ENCODE measurements around the gene FMOD.
"Not testable (repeated sequence)": the region's sequence is repeated elsewhere in the genome, so short reads cannot be mapped to it uniquely, and the experiment has no call there.

Gene FMOD

DNA sequence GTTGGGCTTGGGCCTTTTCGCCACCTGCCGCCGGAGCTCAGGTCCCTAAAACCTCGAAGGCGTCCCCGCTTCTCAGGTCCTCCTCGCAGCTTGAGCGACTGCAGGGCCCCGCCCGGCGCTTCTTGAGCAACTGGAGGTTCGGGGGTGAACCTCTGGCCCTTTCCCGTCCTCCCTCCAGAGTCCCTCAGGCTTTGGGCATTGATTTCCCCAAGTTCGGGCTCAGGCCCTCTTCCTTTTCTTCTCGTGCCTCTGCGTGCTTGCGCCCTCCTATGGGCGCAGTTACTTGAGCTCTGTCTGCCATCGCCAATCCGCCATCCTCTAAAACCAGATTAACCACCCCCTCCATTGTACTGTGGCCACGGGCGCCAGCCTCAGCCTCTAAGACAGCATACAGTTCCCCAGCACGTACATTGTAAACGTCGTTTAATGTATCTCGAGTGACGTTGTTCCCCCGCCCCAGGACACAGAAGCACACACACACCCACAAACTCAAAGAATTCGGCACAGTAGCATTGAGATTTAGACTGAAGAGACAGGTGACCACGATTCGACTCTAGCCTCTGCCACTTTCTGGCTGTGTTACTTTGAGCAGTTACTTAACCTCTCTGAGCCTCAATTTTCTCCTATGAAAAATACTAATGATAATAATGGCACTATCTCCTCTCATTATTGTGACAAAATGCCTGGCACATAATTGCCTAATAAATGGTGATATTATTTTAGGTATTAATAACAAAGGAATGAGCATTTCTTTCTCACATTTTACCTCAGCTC is 23.1 kb downstream of the FMOD start:
- peak; percentile 30 for DNase-seq (ENCODE audit: insufficient read length, low spot score)
- peak; percentile 64 for FAIRE-seq

GRCh38 chr1:203326830-203327683 is 23.9 kb downstream of the FMOD start:
- DNase-seq (ENCODE audit: insufficient read length, low spot score), result peak; percentile 71
- FAIRE-seq, result peak; percentile 82

DNA sequence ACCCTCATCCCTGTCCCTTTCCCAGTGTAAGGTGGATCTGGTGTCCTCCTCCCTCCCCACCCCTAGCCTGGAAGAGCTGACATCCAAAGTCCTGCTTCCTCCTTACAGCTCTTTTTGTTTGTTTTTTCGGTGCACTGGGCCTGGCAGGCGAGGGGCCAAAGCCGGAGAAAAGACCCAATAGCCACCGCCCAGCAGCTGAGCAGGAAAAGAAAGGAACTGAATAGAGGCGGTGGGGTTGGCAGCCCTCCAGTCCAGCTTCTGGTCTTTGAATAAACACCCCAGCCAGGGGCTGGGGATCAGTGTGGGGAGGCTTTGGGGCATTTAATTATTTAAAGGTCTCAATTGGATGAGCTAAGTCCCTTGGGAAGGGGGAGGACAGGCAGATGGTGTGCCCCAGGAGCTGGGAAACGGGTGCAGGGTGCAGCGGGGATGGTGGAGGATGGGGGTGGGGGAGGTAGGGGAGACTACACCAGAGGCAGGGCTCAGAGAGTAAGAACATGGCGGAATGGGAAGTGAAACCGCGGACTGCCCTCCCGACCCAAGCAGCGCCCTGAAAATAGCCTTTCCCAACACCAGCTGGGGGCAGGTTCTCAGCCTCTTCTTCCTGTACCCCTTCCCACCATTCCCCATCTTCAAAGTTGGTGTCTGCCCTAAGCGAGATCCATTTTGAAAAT is 25.4 kb downstream of the FMOD start:
- DNase-seq (ENCODE audit: insufficient read length, low spot score), result no peak
- peak; percentile 85 for FAIRE-seq

DNA sequence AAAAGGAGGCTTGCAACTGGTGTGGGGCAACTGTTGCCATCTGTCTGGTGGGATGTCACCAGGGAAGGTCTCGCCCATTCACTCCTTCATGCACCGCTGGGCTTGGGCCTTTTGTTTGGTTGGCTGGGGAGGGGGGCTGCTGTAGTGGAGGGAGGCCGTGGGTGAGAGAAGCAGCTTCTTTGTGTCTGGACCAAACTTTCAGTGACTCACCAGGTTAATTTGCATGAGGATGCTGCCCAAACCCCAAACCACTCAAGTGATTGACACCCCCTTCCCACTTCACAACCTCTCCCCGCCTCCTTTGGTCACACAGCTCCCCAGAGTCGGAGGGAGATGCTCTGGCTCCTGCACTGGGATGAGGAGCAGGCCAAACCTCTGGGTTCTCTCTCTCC is 25.9 kb downstream of the FMOD start:
- DNase-seq (ENCODE audit: insufficient read length, low spot score) (peak; percentile 50), FAIRE-seq (peak; percentile 93)

DNA sequence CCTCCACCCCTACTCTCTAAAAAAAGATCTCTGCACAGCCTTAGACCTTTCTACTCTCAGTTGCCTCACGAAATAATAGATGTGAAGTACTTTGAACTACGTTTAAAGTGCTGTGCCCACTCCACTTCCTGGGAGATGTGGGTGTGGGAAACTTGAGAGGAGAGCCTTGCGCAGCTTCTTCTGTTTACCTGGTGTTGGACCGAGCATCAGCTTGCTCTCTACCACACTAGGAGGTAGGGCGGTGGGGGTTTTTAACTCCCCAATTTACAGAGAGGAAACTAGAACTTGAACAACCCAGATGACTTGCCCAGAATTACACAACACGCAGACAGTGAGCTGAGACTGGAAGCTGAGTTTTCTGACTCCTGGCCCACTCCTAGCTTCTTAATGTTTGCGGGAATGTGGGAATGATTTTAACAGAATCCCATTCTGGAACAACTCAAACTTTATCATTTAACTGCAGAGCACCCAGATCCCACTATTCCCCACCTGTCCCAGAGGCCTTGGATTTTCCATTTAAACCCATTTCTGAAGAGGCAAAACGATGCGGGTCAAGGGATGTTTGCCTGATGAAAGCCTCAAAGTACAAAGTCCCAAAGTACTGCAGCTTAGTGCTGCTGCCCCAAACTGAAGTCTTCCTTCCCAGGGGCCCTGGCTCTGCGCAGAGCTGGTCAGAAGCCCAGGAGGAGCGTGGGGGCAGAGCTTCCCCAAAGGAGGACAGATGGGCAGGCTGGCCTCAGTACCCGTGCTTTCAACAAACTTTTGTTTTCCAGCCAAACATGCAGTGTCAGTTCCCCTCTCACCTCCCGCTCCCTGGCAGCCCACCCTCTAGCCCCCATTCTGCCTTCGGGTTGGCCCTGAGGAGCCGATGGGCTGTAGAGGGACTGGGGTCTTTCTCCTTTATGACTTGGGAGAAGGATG is 26.6 kb downstream of the FMOD start:
- DNase-seq (ENCODE audit: insufficient read length, low spot score) (no peak), FAIRE-seq (peak; percentile 58)

DNA sequence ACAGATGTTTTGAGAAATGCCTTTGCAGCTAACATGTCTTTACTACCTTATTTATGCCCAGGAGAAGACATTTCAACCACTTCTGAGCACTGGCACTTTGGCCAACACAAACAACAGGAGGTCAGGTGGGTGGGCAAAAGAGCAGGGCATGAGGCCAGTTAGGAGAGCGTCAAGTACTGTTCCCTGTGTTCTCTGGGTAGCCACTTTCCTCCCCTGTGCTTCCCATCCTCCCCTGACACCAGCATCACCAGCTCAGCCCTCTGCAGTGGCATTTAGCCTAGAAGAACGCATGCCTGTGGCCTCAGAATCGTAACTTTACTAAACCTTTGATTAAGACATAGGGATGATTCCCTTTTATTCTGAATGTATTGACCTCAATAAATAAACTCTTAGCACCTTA is 27.3 kb downstream of the FMOD start:
- FAIRE-seq (no peak), DNase-seq (ENCODE audit: insufficient read length, low spot score) (no peak)

GRCh38 chr1:203322500-203323179 is 28.3 kb downstream of the FMOD start:
- FAIRE-seq, result no peak
- DNase-seq (ENCODE audit: insufficient read length, low spot score), result no peak

- peak; percentile 23 for FAIRE-seq
- DNase-seq (ENCODE audit: insufficient read length, low spot score), result no peak
Measured at GRCh38 chr1:203321273-203322052, 29.5 kb downstream of the FMOD start.

- DNase-seq (ENCODE audit: insufficient read length, low spot score) (peak; percentile 42), FAIRE-seq (peak; percentile 91)
Measured at GRCh38 chr1:203320591-203321272, 30.2 kb downstream of the FMOD start.

DNA sequence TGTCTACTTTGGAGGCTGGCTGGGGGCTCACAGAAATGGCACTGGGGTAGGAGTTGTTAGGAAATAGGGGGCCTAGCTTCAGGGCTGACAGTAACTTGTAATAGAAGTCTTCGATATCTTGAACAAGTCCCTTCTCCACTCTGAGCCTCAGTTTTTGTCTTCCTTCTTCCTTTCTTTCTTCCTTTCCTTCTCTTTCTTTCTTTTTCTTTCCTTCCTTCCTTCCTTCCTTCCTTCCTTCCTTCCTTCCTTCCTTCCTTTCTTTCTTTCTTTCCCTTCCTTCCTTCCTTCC is 32.7 kb downstream of the FMOD start:
- no peak for FAIRE-seq
- no peak for DNase-seq (ENCODE audit: insufficient read length, low spot score)

DNA sequence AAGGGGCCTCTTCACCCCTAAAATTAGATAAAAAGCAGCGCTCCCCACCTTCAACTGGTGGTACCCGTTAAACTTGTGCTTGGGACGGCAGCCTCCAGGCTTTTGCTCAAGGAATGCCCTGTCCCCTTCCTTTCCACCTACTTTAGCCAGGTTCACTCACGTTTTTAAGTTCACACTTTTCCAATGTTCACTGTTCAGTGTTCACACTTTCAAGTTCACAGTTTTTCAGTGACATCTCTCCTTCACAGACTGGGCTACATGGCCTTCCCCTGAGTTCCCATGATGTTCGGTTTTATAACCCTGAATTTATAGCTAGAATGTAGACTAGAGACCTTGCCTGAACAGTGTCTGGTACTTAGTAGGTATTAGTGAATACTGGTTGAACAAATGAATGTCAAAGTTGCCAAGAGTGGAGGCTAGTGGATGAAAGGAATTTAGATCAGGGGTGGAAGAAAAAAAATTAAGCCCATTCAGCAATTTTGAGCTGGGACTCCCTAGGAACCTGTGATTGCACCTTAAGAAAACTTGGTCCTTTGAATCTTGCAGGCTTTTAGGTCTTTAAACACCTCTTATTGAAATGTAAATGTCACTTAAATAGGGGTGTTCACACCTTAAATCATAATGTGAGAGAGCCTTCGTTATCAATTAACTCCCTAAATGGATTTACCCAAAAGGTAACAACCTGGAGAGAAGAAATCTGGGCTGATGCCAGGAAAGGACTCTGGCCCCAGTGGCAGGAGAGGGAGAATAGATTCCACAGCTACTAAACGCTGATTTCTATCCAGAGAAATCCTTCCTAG is 33.3 kb downstream of the FMOD start:
- DNase-seq (ENCODE audit: insufficient read length, low spot score) (no peak), FAIRE-seq (no peak)

DNA sequence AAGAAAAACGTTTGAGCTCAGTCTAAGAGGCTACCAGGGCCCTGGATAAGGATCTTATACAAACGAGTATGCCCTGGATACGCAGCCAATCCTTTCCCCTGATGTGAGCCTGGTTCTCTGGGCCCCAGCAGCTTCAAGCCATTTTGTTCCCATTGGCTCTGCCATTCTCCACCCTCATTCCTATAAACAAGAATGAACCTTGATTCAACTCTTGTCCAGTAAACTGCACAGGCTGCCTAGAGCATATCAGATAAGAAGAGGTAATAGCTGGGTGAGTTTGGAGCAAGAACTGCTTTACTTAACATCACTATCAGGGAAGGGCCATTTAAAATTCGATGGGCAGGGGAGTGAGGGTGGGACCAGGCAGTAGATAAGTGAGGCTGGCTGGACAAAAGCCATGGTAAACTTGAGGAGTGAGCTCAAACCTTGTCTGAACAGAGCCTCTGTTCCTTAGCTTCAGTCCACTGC is 34.3 kb downstream of the FMOD start:
- DNase-seq (ENCODE audit: insufficient read length, low spot score), result no peak
- FAIRE-seq, result no peak

DNA sequence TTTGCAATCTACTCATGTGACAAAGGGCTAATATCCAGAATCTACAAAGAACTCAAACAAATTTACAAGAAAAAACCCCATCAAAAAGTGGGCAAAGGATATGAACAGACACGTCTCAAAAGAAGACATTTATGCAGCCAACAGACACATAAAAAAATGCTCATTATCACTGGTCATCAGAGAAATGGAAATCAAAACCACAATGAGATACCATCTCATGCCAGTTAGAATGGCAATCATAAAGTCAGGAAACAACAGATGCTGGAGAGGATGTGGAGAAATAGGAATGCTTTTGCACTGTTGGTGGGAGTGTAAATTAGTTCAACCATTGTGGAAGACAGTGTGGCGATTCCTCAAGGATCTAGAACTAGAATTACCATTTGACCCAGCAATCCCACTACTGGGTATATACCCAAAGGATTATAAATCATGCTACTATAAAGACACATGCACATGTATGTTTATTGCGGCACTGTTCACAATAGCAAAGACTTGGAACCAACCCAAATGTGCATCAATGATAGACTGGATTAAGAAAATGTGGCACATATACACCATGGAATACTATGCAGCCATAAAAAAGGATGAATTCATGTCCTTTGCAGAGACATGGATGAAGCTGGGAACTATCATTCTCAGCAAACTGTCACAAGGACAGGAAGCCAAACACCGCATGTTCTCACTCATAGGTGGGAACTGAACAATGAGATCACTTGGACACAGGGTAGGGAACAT is 36.7 kb downstream of the FMOD start:
- DNase-seq (ENCODE audit: insufficient read length, low spot score); FAIRE-seq: not testable (repeated sequence)

DNA sequence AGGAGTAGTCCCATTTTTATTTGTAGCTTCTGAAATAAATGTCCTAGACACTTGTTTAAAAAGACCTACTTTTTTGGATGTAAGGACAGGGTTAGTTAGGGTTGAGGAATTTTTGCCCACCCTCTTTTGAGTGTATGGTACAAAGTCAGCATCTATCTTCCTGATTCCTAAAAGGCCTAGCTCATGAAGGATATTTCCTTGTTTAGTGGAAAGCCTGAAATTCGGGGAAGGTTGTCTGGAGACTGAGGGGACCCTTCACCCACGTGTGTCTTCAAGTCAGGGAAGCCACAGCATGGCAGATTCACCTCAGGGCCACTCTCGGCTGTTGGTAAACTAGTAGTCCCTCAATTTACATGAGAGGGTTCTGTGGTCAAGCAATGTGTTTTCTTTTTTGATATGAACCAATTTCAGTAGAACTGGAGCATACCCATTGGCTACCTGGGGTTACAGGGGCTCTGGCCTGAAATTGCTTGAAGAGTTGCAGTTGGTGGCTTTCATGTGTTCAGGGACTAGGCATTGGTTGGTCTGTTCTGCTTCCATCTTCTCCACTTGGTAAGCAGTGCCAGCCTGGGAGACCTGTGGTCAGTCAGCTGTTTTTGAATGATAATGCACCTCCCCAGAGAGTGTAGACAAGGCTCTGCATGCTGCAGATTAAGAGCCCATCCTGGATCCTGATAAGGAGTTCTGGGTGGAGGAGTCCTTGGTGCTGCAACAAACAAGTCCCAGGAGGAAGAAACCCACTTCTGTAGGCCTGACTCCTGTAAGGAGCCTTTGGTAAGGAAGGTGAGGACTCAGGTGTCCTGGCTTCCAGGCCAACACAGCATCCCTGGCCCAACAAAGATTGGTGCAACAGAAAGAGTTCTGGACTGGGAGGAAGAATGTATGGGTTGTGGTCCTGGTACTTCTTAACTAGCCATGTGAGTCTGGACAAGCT is 39.3 kb downstream of the FMOD start:
- no peak for DNase-seq (ENCODE audit: insufficient read length, low spot score)
- peak; percentile 4 for FAIRE-seq

DNA sequence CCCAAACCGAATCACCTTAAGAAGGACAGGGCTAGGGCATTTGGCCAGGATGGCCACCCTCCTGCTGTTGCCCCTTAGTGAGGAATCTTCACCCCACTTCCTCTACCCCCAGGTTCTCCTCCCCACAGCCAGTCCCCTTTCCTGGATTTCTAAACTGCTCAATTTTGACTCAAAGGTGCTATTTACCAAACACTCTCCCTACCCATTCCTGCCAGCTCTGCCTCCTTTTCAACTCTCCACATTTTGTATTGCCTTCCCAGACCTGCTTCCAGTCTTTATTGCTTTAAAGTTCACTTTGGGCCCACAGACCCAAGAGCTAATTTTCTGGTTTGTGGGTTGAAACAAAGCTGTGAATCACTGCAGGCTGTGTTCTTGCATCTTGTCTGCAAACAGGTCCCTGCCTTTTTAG is 42.0 kb downstream of the FMOD start:
- DNase-seq (ENCODE audit: insufficient read length, low spot score), result no peak
- FAIRE-seq, result no peak

GRCh38 chr1:203308328-203308922 is 42.5 kb downstream of the FMOD start:
- DNase-seq (ENCODE audit: insufficient read length, low spot score), result no peak
- FAIRE-seq, result no peak
